ENCODE results near the gene ADGRG3. TPM values are rescaled to one million over a fixed set of nuclear protein-coding genes. Genes with fewer than 3 reads are reported as not detected.

ADGRG3 gene
- total RNA-seq, 1 experiment from 2014 or later: not detected

DNA sequence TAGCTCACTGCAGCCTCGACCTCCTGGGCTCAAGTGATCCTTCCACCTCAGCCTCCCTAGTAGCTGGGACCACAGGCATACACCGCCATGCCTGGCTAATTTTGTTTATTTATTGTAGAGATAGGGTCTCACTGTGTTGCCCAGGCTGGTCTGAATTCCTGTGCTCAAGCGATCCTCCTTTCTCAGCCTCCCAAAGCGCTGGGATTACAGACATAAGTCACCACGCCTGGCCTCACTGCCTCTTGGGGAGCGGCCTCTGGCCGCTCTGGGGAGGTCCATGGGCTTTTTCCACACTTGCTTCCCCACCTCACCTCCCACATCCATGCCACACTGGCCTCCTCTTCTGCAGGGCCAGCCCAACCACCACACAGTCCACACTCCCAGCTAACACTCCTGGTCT lies 18.3 kb upstream of the ADGRG3 start:
- no peak for TF ChIP-seq YY1 (IDR thresholded peaks at IDR 0.05; ENCODE audit: extremely low read depth, insufficient replicate concordance, low read depth, low read length)
- TF ChIP-seq, protein P1, sequence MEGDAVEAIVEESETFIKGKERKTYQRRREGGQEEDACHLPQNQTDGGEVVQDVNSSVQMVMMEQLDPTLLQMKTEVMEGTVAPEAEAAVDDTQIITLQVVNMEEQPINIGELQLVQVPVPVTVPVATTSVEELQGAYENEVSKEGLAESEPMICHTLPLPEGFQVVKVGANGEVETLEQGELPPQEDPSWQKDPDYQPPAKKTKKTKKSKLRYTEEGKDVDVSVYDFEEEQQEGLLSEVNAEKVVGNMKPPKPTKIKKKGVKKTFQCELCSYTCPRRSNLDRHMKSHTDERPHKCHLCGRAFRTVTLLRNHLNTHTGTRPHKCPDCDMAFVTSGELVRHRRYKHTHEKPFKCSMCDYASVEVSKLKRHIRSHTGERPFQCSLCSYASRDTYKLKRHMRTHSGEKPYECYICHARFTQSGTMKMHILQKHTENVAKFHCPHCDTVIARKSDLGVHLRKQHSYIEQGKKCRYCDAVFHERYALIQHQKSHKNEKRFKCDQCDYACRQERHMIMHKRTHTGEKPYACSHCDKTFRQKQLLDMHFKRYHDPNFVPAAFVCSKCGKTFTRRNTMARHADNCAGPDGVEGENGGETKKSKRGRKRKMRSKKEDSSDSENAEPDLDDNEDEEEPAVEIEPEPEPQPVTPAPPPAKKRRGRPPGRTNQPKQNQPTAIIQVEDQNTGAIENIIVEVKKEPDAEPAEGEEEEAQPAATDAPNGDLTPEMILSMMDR (IDR thresholded peaks at IDR 0.05 in 2 of 3, conservative IDR thresholded peaks at IDR 0.05 in 1 of 3; ENCODE audit: borderline replicate concordance in 1 of 3, insufficient read depth in 1 of 3, low read depth in 2 of 3, low read length in 2 of 3): no peak
- TF ChIP-seq FOSL1 (IDR thresholded peaks at IDR 0.05; ENCODE audit: low read depth): no peak
- TF ChIP-seq SIN3A (IDR thresholded peaks at IDR 0.05; ENCODE audit: low read depth): no peak
- no peak for TF ChIP-seq ZNF274 (IDR thresholded peaks at IDR 0.05; ENCODE audit: low read depth, low read length)
- TF ChIP-seq POLR2A (IDR thresholded peaks at IDR 0.05; ENCODE audit: borderline replicate concordance, extremely low read depth, insufficient read depth, insufficient read length): no peak
- no peak for TF ChIP-seq EZH2phosphoT487 (IDR thresholded peaks at IDR 0.05; ENCODE audit: borderline replicate concordance)
- no peak for TF ChIP-seq ZFX (IDR thresholded peaks at IDR 0.05)
- no peak for TF ChIP-seq EZH2 (IDR thresholded peaks at IDR 0.05)
- TF ChIP-seq CEBPB (IDR thresholded peaks at IDR 0.05; ENCODE audit: low read depth): no peak
- TF ChIP-seq RAD21 (IDR thresholded peaks at IDR 0.05; ENCODE audit: low read depth): no peak
- TF ChIP-seq JUND (IDR thresholded peaks at IDR 0.05): no peak
- no peak for TF ChIP-seq SP1 (IDR thresholded peaks at IDR 0.05; ENCODE audit: low read depth)
- no peak for TF ChIP-seq CBX3 (IDR thresholded peaks at IDR 0.05; ENCODE audit: low read depth)
- no peak for TF ChIP-seq ELF1 (IDR thresholded peaks at IDR 0.05; ENCODE audit: borderline replicate concordance, low read depth)
- TF ChIP-seq EGR1 (IDR thresholded peaks at IDR 0.05; ENCODE audit: low read depth): no peak
- Histone ChIP-seq H3K9me2 (ENCODE audit: insufficient read depth) (no peaks in the 10 kb centered on the region), H3K9ac (ENCODE audit: low read length) (no peak overlapping the region), H2AFZ (ENCODE audit: low read depth, low read length, poor library complexity, severe bottlenecking) (no peak overlapping the region), H3K27me3 (ENCODE audit: insufficient read depth, low read length) (no peaks in the 10 kb centered on the region), H3K9me3 (ENCODE audit: control insufficient read depth in 1 of 2, insufficient read depth in 1 of 2, low read depth in 1 of 2, low read length in 2 of 2) (no peaks in the 10 kb centered on the region), H3K4me1 (ENCODE audit: control insufficient read depth in 1 of 2, insufficient read depth in 2 of 2, low read length in 2 of 2) (peaks cover 0 to 12% of the 10 kb centered on the region in 2 experiments; a peak in 2 of 4 replicates), H3K27ac (ENCODE audit: low read depth, low read length) (no peak overlapping the region), H3K4me2 (ENCODE audit: low read length) (no peak overlapping the region), H3K36me3 (ENCODE audit: control insufficient read depth in 1 of 2, insufficient read depth in 2 of 2, low read length in 2 of 2) (no peaks in the 10 kb centered on the region), H4K20me1 (ENCODE audit: insufficient read depth) (no peaks in the 10 kb centered on the region), H3K4me3 (replicated peaks in 1 of 2; ENCODE audit: low read depth in 1 of 2, low read length in 2 of 2) (no peak overlapping the region), H3K79me2 (ENCODE audit: insufficient read depth, low read length) (no peaks in the 10 kb centered on the region)
- no peak for ATAC-seq
- no peak for DNase-seq (ENCODE audit: low read depth, low spot score)
- ChIA-PET CTCF (interaction anchor here (0.6 to 3.9 kb wide), 5 partner anchors 9 to 74 kb away, joined by 3 to 31 read pairs (median 4); no protein-coding TSS in a partner anchor), POLR2A (interaction anchor here (0.7 kb wide), 1 partner anchor 56 kb away, joined by 3 read pairs; no protein-coding TSS in a partner anchor), RAD21 (ENCODE audit: low non-redundant PET in 1 of 2, low total read pairs in 2 of 2, uncharacterized antibody in 2 of 2, unreplicated experiment in 2 of 2) (interaction anchor here (1.9 to 2.0 kb wide), 2 partner anchors 59 kb away, joined by 5 to 6 read pairs; no protein-coding TSS in a partner anchor)
- BruUV-seq (replicated peaks): no TSS peak
- intact Hi-C loops (cut with micrococcal nuclease): loop anchor here (1.0 to 2.0 kb wide), 4 partner anchors 49 to 74 kb away; no protein-coding TSS in a partner anchor

All from HCT116 (cell line).